A673 (cell line): ENCODE measurements around the gene TTC28. TPM values are rescaled to one million over a fixed set of nuclear protein-coding genes. Genes with fewer than 3 reads are reported as not detected.

ENCODE experiments used
- BruUV-seq: library from RNA; stranded (reverse); fragments of 400-500 nt; replicated peaks from 2 replicates; lab custom pipeline; 2021; lab: Mats Ljungman, UMichigan
- CTCF ChIA-PET: fragments of 300-600 bp; sonication (Branson Sonifier 250); formaldehyde crosslinking; loops from one replicate; lab custom pipeline; 2022; ENCODE audit warnings: antibody characterized with exemption; lab: Charles Lee
- POLR2A ChIA-PET: fragments of 300-600 bp; sonication (Branson Sonifier 250); formaldehyde crosslinking; loops from one replicate; lab custom pipeline; 2022; ENCODE audit warnings: antibody characterized with exemption; ENCODE audit not compliant: low non-redundant PET; lab: Charles Lee
- DNase-seq: peaks from one replicate; pipeline ENCODE4 v3.0.0-alpha.2; 2015; ENCODE audit warnings: low spot score
- H3K27ac ChIP-seq: fragments of 200-600 bp; sonication (generic); 2 replicates; pipeline ENCODE4 v1.5.1; 2016; ENCODE audit warnings: mixed run types, low read depth, mild to moderate bottlenecking, mixed read lengths, antibody characterized with exemption, low read length; ENCODE audit not compliant: poor library complexity, severe bottlenecking
- H3K27me3 ChIP-seq: fragments of 200-600 bp; sonication (generic); replicated peaks from 2 replicates; pipeline ENCODE4 v1.6.1; 2017; ENCODE audit warnings: mixed run types, low read depth, mild to moderate bottlenecking, mixed read lengths, antibody characterized with exemption, low read length; ENCODE audit not compliant: insufficient read depth, poor library complexity
- H3K36me3 ChIP-seq: fragments of 200-600 bp; sonication (generic); 2 replicates; pipeline ENCODE4 v1.6.1; 2016; ENCODE audit warnings: mixed run types, mild to moderate bottlenecking, mixed read lengths, antibody characterized with exemption, low read length; ENCODE audit not compliant: insufficient read depth, poor library complexity, severe bottlenecking
- H3K4me1 ChIP-seq: fragments of 200-600 bp; sonication (generic); 2 replicates; pipeline ENCODE4 v1.6.1; 2017; ENCODE audit warnings: mixed run types, mild to moderate bottlenecking, mixed read lengths, antibody characterized with exemption, low read length; ENCODE audit not compliant: insufficient read depth, poor library complexity, severe bottlenecking
- H3K4me3 ChIP-seq: fragments of 200-600 bp; sonication (generic); 2 replicates; pipeline ENCODE4 v1.5.1; 2016; ENCODE audit warnings: low read depth, mixed run types, mild to moderate bottlenecking, mixed read lengths, low read length; ENCODE audit not compliant: poor library complexity, severe bottlenecking
- H3K9me3 ChIP-seq: fragments of 200-600 bp; sonication (generic); 2 replicates; pipeline ENCODE4 v1.6.1; 2016; ENCODE audit warnings: mixed run types, low read depth, mild to moderate bottlenecking, mixed read lengths, antibody characterized with exemption, low read length; ENCODE audit not compliant: poor library complexity, severe bottlenecking
- EZH2 ChIP-seq: fragments of 200-600 bp; sonication (generic); IDR thresholded peaks from 2 replicates; pipeline ENCODE4 v1.6.1; 2017; ENCODE audit warnings: borderline replicate concordance, low read depth, mild to moderate bottlenecking, mixed read lengths, antibody characterized with exemption, low read length; ENCODE audit not compliant: poor library complexity, severe bottlenecking
- intact Hi-C: fragments of 100-400 bp; cut with micrococcal nuclease; formaldehyde crosslinking; loops from one replicate; pipeline ENCODE4 v1.10.0; 2022; ENCODE audit not compliant: unreplicated experiment
- total RNA-seq: library from RNA; stranded (reverse); gene quantifications from 2 replicates; pipeline ENCODE4 v1.2.3, GENCODE V29; 2021
- TF ChIP-seq, protein P1 (sequence below): fragments of 300-800, 200-600 bp; sonication (generic); conservative IDR thresholded peaks from 2 replicates; pipeline ENCODE4 v1.5.1; 2017; ENCODE audit warnings: low read depth, mild to moderate bottlenecking, antibody characterized with exemption, low read length, moderate library complexity, mixed read lengths

Gene TTC28
- total RNA-seq, 1 experiment from 2014 or later = 48.7 TPM

DNA sequence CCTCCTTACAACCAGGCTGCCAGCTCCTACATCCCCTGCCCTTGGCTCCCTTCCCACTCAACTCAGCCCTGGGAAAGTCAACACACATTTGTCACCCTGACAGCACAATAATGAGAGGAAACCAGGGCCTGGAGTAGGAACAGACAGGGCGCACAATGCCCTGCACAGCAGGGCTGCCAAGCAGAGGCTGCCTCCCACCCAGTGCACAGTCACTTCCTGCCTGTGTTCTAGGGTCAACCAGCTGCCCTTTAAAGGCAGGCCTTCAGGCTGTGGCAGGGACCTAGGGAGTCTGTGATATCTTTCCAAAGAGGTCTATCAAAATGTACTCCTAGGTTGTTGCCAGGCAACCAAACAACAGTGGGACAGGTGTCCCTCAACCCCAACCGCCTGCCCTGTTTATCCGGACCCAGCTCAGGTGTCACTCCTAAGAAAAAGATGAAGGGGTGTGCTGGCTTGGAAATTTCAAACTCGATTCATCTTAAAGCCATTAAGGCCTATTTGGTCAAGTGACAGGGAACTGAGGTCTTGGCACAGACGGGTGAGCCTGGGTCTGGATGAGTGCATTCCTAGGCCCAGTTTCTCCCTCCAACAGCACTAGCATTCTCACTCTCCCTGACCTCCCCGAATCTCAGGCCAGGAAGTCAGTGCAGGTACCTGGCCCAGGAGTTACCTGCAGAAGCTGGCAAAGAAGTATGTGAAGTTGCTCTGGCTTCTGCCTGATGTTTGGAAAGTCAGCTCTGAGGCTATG, 650.3 kb downstream of the TTC28 start:
- Histone ChIP-seq H3K4me3 (no peak overlapping the region), H3K27me3 (no peaks in the 10 kb centered on the region), H3K4me1 (peaks cover 17% of the 10 kb centered on the region), H3K36me3 (peaks cover 6% of the 10 kb centered on the region), H3K9me3 (no peaks in the 10 kb centered on the region), H3K27ac (no peak overlapping the region)
- TF ChIP-seq EZH2 = no peak
- TF ChIP-seq, protein P1, sequence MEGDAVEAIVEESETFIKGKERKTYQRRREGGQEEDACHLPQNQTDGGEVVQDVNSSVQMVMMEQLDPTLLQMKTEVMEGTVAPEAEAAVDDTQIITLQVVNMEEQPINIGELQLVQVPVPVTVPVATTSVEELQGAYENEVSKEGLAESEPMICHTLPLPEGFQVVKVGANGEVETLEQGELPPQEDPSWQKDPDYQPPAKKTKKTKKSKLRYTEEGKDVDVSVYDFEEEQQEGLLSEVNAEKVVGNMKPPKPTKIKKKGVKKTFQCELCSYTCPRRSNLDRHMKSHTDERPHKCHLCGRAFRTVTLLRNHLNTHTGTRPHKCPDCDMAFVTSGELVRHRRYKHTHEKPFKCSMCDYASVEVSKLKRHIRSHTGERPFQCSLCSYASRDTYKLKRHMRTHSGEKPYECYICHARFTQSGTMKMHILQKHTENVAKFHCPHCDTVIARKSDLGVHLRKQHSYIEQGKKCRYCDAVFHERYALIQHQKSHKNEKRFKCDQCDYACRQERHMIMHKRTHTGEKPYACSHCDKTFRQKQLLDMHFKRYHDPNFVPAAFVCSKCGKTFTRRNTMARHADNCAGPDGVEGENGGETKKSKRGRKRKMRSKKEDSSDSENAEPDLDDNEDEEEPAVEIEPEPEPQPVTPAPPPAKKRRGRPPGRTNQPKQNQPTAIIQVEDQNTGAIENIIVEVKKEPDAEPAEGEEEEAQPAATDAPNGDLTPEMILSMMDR = no peak
- ChIA-PET CTCF (interaction anchor here (1.2 kb wide), 1 partner anchor 22 kb away, joined by 4 read pairs; no protein-coding TSS in a partner anchor), POLR2A (no interaction called here)
- DNase-seq = peak; percentile 80
- BruUV-seq = no TSS peak
- intact Hi-C loops = loop anchor here (10.0 kb wide), 2 partner anchors 565 to 795 kb away; no protein-coding TSS in a partner anchor

DNA sequence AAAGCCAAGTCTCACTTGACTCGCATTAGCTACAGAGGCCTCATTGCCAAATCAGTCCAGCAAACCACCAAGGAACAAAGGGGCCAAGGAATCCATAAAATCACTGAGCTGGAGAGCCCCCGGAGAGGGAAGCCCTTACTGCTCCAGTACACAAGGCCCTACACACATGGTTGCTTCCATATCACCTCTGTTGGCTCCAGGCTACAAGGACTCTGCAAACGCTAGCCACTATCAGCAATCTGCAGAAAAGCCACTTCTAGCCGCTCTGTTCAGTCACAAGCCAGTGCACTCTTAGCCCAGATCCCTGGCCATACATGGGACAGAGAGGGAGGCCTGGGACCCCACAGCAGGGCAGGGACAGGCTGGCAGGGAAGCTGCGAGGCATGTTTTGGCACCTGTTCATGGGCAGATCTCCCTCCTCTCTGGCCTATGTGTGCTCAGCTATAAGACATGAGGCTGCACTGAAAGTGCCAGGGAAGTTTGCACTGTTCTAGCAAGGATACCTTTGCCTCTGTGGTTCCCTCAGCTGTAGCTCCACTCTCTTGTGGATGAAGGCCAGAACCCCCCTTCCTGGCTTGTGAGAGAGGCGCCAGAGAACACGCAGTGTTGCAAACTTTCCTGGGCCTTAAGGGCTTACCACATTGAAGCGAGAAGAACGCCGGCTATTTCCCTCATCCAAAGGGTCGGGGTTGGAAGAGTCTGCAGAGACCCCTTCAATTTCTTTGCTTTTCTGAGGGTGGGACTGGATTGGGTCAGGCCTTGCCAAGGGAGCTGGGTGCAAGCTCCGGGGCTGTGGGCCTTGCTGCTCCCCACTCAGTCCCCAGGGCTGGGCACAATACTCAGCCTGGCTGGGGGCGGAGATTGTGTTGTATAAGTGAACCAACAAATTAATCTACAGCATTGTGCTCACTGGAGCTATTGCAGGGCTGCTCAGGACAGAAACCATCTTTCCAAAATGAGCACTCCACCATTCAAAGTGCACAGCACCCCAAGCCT, 651.9 kb downstream of the TTC28 start:
- Histone ChIP-seq H3K27me3 (no peaks in the 10 kb centered on the region), H3K36me3 (peaks cover 6% of the 10 kb centered on the region), H3K4me3 (no peak overlapping the region), H3K27ac (no peak overlapping the region), H3K4me1 (peaks cover 12% of the 10 kb centered on the region), H3K9me3 (no peaks in the 10 kb centered on the region)
- intact Hi-C loops = loop anchor here (10.0 kb wide), 2 partner anchors 567 to 797 kb away; no protein-coding TSS in a partner anchor
- no peak for TF ChIP-seq EZH2
- TF ChIP-seq, protein P1 = no peak
- no TSS peak for BruUV-seq
- DNase-seq = no peak
- ChIA-PET CTCF (interaction anchor here (1.2 kb wide), 1 partner anchor 24 kb away, joined by 4 read pairs; no protein-coding TSS in a partner anchor), POLR2A (no interaction called here)

DNA sequence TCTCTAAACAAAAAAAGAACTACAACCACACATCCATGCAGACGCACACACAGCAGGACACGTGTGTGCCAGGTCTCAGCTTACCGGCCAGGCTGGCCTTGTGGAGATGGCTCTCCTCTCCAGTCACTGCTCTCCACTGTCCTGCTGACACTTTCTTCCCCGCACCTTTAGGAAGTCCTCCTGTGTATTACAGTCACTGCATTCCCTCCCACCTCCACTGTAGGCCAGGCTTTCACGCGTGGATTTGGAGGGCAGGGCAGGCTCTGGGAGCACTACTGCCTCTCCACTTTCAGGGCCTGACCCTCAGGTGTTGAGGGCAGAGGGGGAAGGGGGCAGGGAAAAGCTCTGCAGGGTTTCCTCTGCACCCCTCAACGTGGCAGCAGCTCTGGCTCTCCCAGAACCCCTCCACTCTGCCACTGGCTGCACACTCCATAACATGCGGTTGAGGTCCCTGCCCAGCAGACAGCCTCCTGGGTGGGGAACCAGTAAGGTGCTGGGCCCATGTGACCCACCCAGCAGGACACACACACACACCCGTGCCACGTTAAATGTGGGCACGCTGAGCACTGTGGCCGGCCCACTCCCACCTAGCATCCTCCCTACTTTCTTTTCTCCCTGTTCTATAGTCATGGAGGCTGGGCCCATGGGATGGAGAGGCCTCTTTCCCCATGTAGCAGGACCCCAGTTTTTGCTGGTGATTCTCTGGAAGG, 653.6 kb downstream of the TTC28 start:
- Histone ChIP-seq H3K27ac (no peak overlapping the region), H3K4me1 (peaks cover 12% of the 10 kb centered on the region), H3K9me3 (no peaks in the 10 kb centered on the region), H3K4me3 (no peak overlapping the region), H3K27me3 (no peaks in the 10 kb centered on the region), H3K36me3 (peaks cover 6% of the 10 kb centered on the region)
- BruUV-seq = no TSS peak
- POLR2A ChIA-PET = no interaction called here
- CTCF ChIA-PET = no interaction called here
- DNase-seq = no peak
- TF ChIP-seq, protein P1 = no peak
- TF ChIP-seq EZH2 = no peak
- intact Hi-C loops = loop anchor here (10.0 kb wide), 2 partner anchors 569 to 799 kb away; no protein-coding TSS in a partner anchor
